Fibroblast of mammary gland (primary cell): ENCODE measurements around the gene ELOVL1.

Experiments used
- DNase-seq: peaks from one replicate; pipeline ENCODE4 v3.0.0-alpha.2; 2010; ENCODE audit warnings: low read depth
- H3K4me3 ChIP-seq: 2 replicates; pipeline ENCODE4 v1.5.1; 2011; ENCODE audit warnings: low read depth, mild to moderate bottlenecking, low read length, moderate library complexity; ENCODE audit not compliant: control insufficient read depth
- TF ChIP-seq, protein P1 (sequence below): conservative IDR thresholded peaks from 2 replicates; pipeline ENCODE4 v1.5.1; 2011; ENCODE audit warnings: low read depth, low read length, inconsistent platforms; ENCODE audit not compliant: control insufficient read depth, insufficient read depth

The ELOVL1 gene

DNA sequence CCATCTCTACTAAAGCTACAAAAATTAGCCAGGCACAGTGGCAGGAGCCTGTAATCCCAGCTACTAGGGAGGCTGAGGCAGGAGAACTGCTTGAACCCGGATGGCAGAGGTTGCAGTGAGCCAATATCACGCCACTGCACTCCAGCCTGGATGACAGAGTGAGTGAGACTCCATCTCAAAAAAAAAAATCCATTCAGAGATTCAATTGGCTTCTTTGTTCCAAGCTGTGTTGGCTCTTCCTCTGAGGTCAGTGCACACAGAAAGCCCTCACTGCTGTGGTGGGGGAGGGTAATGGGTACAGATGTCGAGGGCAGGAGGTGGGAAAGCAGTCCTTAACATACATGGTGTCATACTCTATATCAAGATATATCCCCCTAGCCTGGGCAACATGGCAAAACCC, 52.3 kb downstream of the ELOVL1 start:
- no peak for DNase-seq
- TF ChIP-seq, protein P1, sequence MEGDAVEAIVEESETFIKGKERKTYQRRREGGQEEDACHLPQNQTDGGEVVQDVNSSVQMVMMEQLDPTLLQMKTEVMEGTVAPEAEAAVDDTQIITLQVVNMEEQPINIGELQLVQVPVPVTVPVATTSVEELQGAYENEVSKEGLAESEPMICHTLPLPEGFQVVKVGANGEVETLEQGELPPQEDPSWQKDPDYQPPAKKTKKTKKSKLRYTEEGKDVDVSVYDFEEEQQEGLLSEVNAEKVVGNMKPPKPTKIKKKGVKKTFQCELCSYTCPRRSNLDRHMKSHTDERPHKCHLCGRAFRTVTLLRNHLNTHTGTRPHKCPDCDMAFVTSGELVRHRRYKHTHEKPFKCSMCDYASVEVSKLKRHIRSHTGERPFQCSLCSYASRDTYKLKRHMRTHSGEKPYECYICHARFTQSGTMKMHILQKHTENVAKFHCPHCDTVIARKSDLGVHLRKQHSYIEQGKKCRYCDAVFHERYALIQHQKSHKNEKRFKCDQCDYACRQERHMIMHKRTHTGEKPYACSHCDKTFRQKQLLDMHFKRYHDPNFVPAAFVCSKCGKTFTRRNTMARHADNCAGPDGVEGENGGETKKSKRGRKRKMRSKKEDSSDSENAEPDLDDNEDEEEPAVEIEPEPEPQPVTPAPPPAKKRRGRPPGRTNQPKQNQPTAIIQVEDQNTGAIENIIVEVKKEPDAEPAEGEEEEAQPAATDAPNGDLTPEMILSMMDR, result no peak
- H3K4me3 ChIP-seq, result no peak overlapping the region

DNA sequence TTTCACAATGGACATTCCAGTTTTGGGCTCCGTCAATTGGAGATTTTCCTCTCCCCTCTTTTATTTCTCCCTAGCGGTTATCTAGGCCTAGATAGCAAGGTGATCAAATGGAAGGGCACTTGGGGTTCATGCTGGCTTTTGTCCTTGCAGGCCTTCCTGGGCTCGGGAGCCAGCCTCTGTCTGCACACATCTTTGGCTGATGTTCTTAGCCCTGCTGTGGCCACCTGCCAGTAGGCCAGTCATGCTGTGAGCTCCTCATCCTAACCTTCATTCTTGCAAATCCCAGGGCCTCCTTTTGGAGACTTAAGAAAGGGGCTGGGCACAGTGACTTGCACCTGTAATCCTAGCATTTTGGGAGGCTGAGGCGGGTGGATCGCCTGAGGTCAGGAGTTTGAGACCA, 53.6 kb downstream of the ELOVL1 start:
- TF ChIP-seq, protein P1, result no peak
- no peak overlapping the region for H3K4me3 ChIP-seq

DNA sequence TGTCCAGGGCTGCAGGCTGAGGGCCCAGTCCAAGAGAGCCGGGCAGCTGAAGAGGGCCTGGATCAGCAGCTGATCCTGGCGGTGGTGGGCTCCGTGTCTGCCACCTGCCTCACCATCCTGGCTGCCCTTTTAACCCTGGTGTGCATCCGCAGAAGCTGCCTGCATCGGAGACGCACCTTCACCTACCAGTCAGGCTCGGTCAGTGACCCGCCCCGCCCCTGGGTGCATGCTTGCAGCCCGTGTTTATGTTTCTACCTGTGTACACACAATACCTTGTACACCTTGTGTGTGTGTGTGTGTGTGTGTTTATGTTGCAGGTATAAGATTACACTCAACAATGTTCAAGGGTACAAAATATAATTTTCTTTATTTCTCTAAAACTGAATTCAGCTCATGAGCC, 54.0 kb downstream of the ELOVL1 start:
- TF ChIP-seq, protein P1, result no peak
- no peak overlapping the region for H3K4me3 ChIP-seq
- DNase-seq, result no peak

More for the DNA sequence above, 53.6 kb downstream of the ELOVL1 start:
- DNase-seq, result peak; percentile 18
